K562 (cell line): ENCODE data around the gene SLC19A2. TPM values are rescaled to one million over a fixed set of nuclear protein-coding genes. Genes with fewer than 3 reads are reported as not detected.

Source experiments
- ATAC-seq: fragments of 200-7000 bp; cut with Tn5 transposase; 3 replicates; pipeline ENCODE4 v1.9.1; 2020; ENCODE audit warnings: moderate library complexity
- BruUV-seq: library from RNA; stranded (reverse); fragments of 400-500 nt; replicated peaks from 2 replicates; lab custom pipeline; 2021; lab: Mats Ljungman, UMichigan
- CTCF ChIA-PET: fragments of 300-600 bp; formaldehyde crosslinking; extraction: SDS; loops from one replicate; lab custom pipeline; 2021; ENCODE audit warnings: low intra/inter-chr PET ratio; lab: Yijun Ruan, JAX
- POLR2A ChIA-PET: fragments of 300-600, 350-650 bp; sonication (Branson Sonifier 250); formaldehyde crosslinking; extraction: SDS; loops from one replicate; lab custom pipeline; 2021; ENCODE audit warnings: antibody characterized with exemption, inconsistent platforms; lab: Yijun Ruan, JAX
- DNase-seq, 4 experiments: peaks; one replicate each; pipeline versions ENCODE4 v3.0.0 to v3.0.0-alpha.2; 2011 to 2018; ENCODE audit warnings: low spot score in 3 of 4, mixed read lengths in 3 of 4; ENCODE audit errors: extremely low read depth in 1 of 4
- FAIRE-seq: peaks from 2 replicates; lab custom pipeline; 2011; peaks lifted over from hg19 to GRCh38; lab: Jason Lieb, UNC
- H2AFZ ChIP-seq: 2 replicates; pipeline ENCODE4 v1.6.0; 2011; ENCODE audit warnings: low read depth, low read length, control low read depth, inconsistent platforms
- H3K27ac ChIP-seq: fragments of 200-600 bp; 3 replicates; pipeline ENCODE4 v1.8.0; 2011; ENCODE audit warnings: low read depth, mild to moderate bottlenecking, control low read depth, inconsistent platforms, low read length, moderate library complexity, mixed read lengths; ENCODE audit errors: extremely low read depth
- H3K27me3 ChIP-seq, 2 experiments: fragments of 300-600 bp in 1 of 2; 2 replicates in 1 of 2; 3 replicates in 1 of 2; pipeline versions ENCODE4 v1.6.0 to v1.8.0; 2011; ENCODE audit warnings: inconsistent platforms in 2 of 2, low read length in 2 of 2, mild to moderate bottlenecking in 1 of 2, mixed read lengths in 1 of 2, moderate library complexity in 1 of 2; ENCODE audit not compliant: control insufficient read depth in 2 of 2, insufficient read depth in 2 of 2
- H3K36me3 ChIP-seq: fragments of 300-600 bp; 3 replicates; pipeline ENCODE4 v1.8.0; 2011; ENCODE audit warnings: mild to moderate bottlenecking, low read length, inconsistent platforms; ENCODE audit not compliant: control insufficient read depth, insufficient read depth
- H3K4me1 ChIP-seq, 2 experiments: fragments of 200-600 bp in 1 of 2; replicated peaks in 1 of 2; 2 replicates in 1 of 2; 3 replicates in 1 of 2; pipeline versions ENCODE4 v1.5.1 to v1.8.0; 2011; ENCODE audit warnings: inconsistent platforms in 2 of 2, low read length in 2 of 2, mild to moderate bottlenecking in 1 of 2, mixed read lengths in 1 of 2, moderate library complexity in 1 of 2; ENCODE audit not compliant: control insufficient read depth in 2 of 2, insufficient read depth in 2 of 2
- H3K4me2 ChIP-seq: 2 replicates; pipeline ENCODE4 v1.6.1; 2011; ENCODE audit warnings: low read length, control low read depth, inconsistent platforms, mixed read lengths; ENCODE audit not compliant: insufficient read depth
- H3K4me3 ChIP-seq: fragments of 200-600 bp; sonication (generic), shearing (Covaris generic); 2 replicates; pipeline ENCODE4 v1.5.1; 2016; ENCODE audit warnings: control low read depth, inconsistent platforms
- H3K79me2 ChIP-seq: fragments of 200-600 bp; 3 replicates; pipeline ENCODE4 v1.8.0; 2011; ENCODE audit warnings: low read length, inconsistent platforms; ENCODE audit not compliant: control insufficient read depth, insufficient read depth
- H3K9ac ChIP-seq, 2 experiments: 2 replicates each; pipeline versions ENCODE4 v1.6.0 to v1.6.1; 2011; ENCODE audit warnings: low read depth in 2 of 2, low read length in 2 of 2, control low read depth in 1 of 2, inconsistent platforms in 1 of 2, mild to moderate bottlenecking in 1 of 2, mixed read lengths in 1 of 2; ENCODE audit not compliant: insufficient read depth in 1 of 2
- H3K9me1 ChIP-seq: one replicate; pipeline ENCODE4 v1.6.0; 2011; ENCODE audit warnings: inconsistent platforms, mild to moderate bottlenecking, low read length, moderate library complexity; ENCODE audit not compliant: control insufficient read depth, insufficient read depth
- H3K9me3 ChIP-seq: replicated peaks from 2 replicates; pipeline ENCODE4 v1.5.1; 2011; ENCODE audit warnings: low read depth, low read length, inconsistent platforms; ENCODE audit not compliant: control insufficient read depth, insufficient read depth
- H4K20me1 ChIP-seq: replicated peaks from 2 replicates; pipeline ENCODE4 v1.6.1; 2011; ENCODE audit warnings: low read length, inconsistent platforms, mixed read lengths; ENCODE audit not compliant: control insufficient read depth, insufficient read depth
- ARID3B ChIP-seq: fragments of 250-450 bp; sonication (Bioruptor Pico); IDR thresholded peaks from 2 replicates; pipeline ENCODE4 v1.4.0; 2020; ENCODE audit warnings: borderline replicate concordance
- ATF3 ChIP-seq, 2 experiments: fragments of 450-650 bp in 1 of 2; sonication (generic) in 1 of 2; formaldehyde crosslinking in 1 of 2; IDR thresholded peaks in 1 of 2; conservative IDR thresholded peaks in 1 of 2; 2 replicates each; pipeline versions ENCODE4 v1.6.1 to v1.8.1; 2016 to 2023; ENCODE audit warnings: mild to moderate bottlenecking in 2 of 2, moderate library complexity in 2 of 2, inconsistent platforms in 1 of 2, missing genetic modification reagents in 1 of 2
- EGR1 ChIP-seq: fragments of 450-650 bp; conservative IDR thresholded peaks from 2 replicates; pipeline ENCODE4 v1.6.1; 2017; ENCODE audit warnings: mild to moderate bottlenecking
- GTF2E2 ChIP-seq: fragments of 200-800 bp; sonication (Bioruptor generic); IDR thresholded peaks from 2 replicates; pipeline ENCODE4 v1.6.1; 2016; ENCODE audit warnings: missing genetic modification characterization, missing compliant biosample characterization
- JUND ChIP-seq, 2 experiments: IDR thresholded peaks; 2 replicates in 1 of 2; 3 replicates in 1 of 2; pipeline ENCODE4 v1.6.1; 2011; ENCODE audit warnings: borderline replicate concordance in 2 of 2, low read depth in 2 of 2, low read length in 2 of 2, improper control_type of control experiment in 1 of 2, missing biosample characterization in 1 of 2, missing genetic modification characterization in 1 of 2, missing genetic modification reagents in 1 of 2
- MCM7 ChIP-seq, 2 experiments: fragments of 450-650 bp; IDR thresholded peaks; 2 replicates each; pipeline ENCODE4 v1.6.1; 2016 to 2018
- SRSF9 ChIP-seq: fragments of 200-400 bp; formaldehyde crosslinking; IDR thresholded peaks from 2 replicates; pipeline ENCODE4 v1.6.1; 2017; ENCODE audit warnings: low read depth, low read length, borderline replicate concordance
- ZC3H4 ChIP-seq: sonication (generic); formaldehyde crosslinking; IDR thresholded peaks from 2 replicates; pipeline ENCODE4 v1.9.0; 2021; ENCODE audit warnings: missing genetic modification reagents, borderline replicate concordance
- in situ Hi-C: fragments of 300-500 bp; cut with MboI; formaldehyde crosslinking; loops from 4 replicates; pipeline ENCODE4 v1.15.0; 2018; ENCODE audit warnings: inconsistent platforms, mixed read lengths
- intact Hi-C: fragments of 100-400 bp; cut with micrococcal nuclease; formaldehyde crosslinking; loops from 2 replicates; pipeline ENCODE4 v1.14.2; 2022
- polyA plus RNA-seq, 8 experiments: library from polyadenylated mRNA; depleted of rRNA in 4 of 8; stranded (reverse) in 5 of 8; unstranded in 3 of 8; fragments of >200 nt; fragmentation: Nextera tagmentation in 2 of 8; fragmentation: Illumina TruSeq in 1 of 8; extraction: Ambion mirVana in 2 of 8; extraction: Trizol in 1 of 8; gene quantifications; 2 replicates each; pipeline versions ENCODE4 v1.2.1 to v1.2.3, GENCODE V29; 2011 to 2014; ENCODE audit warnings: inconsistent platforms in 1 of 8, missing spikeins in 1 of 8
- total RNA-seq, 7 experiments: library from RNA; depleted of rRNA in 6 of 7; stranded (reverse); fragments of >200 nt in 6 of 7; fragmentation: Illumina TruSeq in 2 of 7; extraction: Trizol in 2 of 7; gene quantifications; 2 replicates each; pipeline versions ENCODE4 v1.2.1 to v1.2.3, GENCODE V29; 2011 to 2021; ENCODE audit warnings: low replicate concordance in 1 of 7

SLC19A2 gene
- total and polyA plus RNA-seq, 9 of the 15 experiments (the other 6 are each of a cell fraction or from before 2014, with no cell fraction given): 7.4 to 42.8 (median 19.2) TPM

GRCh38 chr1:169468982-169469381, 16.8 kb downstream of the SLC19A2 start:
- POLR2A ChIA-PET: interaction anchor here (0.8 kb wide), 1 partner anchor 15 kb away, joined by 3 read pairs; no protein-coding TSS in a partner anchor
- no peak for TF ChIP-seq ARID3B (CRISPR knock-in tag)
- no peak for TF ChIP-seq JUND (IDR thresholded peaks at IDR 0.05; ENCODE audit: borderline replicate concordance, low read depth, low read length)
- TF ChIP-seq JUND (tag; IDR thresholded peaks at IDR 0.05; ENCODE audit: borderline replicate concordance, low read depth, low read length): 0 out of 3 replicates have a peak, but pooled peaks have one; percentile 15
- TF ChIP-seq EGR1: no peak
- TF ChIP-seq SRSF9: no peak
- no peak for TF ChIP-seq ZC3H4 (CRISPR knock-in tag)
- TF ChIP-seq GTF2E2 (tag): no peak
- TF ChIP-seq ATF3 (IDR thresholded peaks at IDR 0.05): peak; percentile 23; the same call in 1 of the 2 replicates
- TF ChIP-seq ATF3 (CRISPR knock-in tag; conservative IDR thresholded peaks at IDR 0.05): no peak
- no peak for TF ChIP-seq MCM7 (IDR thresholded peaks at IDR 0.05)
- TF ChIP-seq, all 486 proteins: peak for 2
- Histone ChIP-seq H3K9ac (no peak overlapping the region), H3K9me3 (no peaks in the 10 kb centered on the region), H4K20me1 (no peaks in the 10 kb centered on the region), H3K27ac (no peak overlapping the region), H3K79me2 (no peaks in the 10 kb centered on the region), H3K36me3 (peaks cover 60% of the 10 kb centered on the region), H3K9me1 (no peaks in the 10 kb centered on the region), H3K27me3 (no peaks in the 10 kb centered on the region), H3K4me1 (no peaks in the 10 kb centered on the region), H3K4me2 (no peak overlapping the region), H2AFZ (no peak overlapping the region), H3K4me3 (no peak overlapping the region)
- BruUV-seq: no TSS peak
- intact Hi-C loops: loop anchor here (10.0 kb wide), 2 partner anchors 236 to 336 kb away; no protein-coding TSS in a partner anchor
- no peak for DNase-seq
- no peak for FAIRE-seq
- ATAC-seq: no peak
- in situ Hi-C loops: no loop called here
- CTCF ChIA-PET: interaction anchor here (4.4 kb wide), 1 partner anchor 77 kb away, joined by 32 read pairs; no protein-coding TSS in a partner anchor
